Measurements from ENCODE around the gene AK4. TPM values are rescaled to one million over a fixed set of nuclear protein-coding genes. Genes with fewer than 3 reads are reported as not detected.

Gene AK4
- total RNA-seq, 1 experiment from 2014 or later, result 17.6 TPM

GRCh38 chr1:65179148-65179547, 31.1 kb downstream of the AK4 start:
- ChIA-PET CTCF (interaction anchor here (0.5 kb wide), 1 partner anchor 13 kb away, joined by 3 read pairs; no protein-coding TSS in a partner anchor), POLR2A (ENCODE audit: unreplicated experiment) (interaction anchor here (0.5 kb wide), 1 partner anchor 300 kb away, joined by 3 read pairs; no protein-coding TSS in a partner anchor)
- H3K4me3 ChIP-seq, result no peak overlapping the region
- DNase-seq, result no peak
- H3K4me1 ChIP-seq (replicated peaks; ENCODE audit: insufficient read depth), result peaks cover 53% of the 10 kb centered on the region
- no peaks in the 10 kb centered on the region for H3K9me2 ChIP-seq (ENCODE audit: insufficient read depth)
- no TSS peak for BruUV-seq (replicated peaks)
- peaks cover 25% of the 10 kb centered on the region for H3F3A ChIP-seq (ENCODE audit: insufficient read depth, low read depth)
- peak overlapping the region; percentile 45; the same call in 1 of the 2 replicates for H3K4me2 ChIP-seq
- no peaks in the 10 kb centered on the region for H3K36me3 ChIP-seq (ENCODE audit: low read depth)
- TF ChIP-seq, protein P1, sequence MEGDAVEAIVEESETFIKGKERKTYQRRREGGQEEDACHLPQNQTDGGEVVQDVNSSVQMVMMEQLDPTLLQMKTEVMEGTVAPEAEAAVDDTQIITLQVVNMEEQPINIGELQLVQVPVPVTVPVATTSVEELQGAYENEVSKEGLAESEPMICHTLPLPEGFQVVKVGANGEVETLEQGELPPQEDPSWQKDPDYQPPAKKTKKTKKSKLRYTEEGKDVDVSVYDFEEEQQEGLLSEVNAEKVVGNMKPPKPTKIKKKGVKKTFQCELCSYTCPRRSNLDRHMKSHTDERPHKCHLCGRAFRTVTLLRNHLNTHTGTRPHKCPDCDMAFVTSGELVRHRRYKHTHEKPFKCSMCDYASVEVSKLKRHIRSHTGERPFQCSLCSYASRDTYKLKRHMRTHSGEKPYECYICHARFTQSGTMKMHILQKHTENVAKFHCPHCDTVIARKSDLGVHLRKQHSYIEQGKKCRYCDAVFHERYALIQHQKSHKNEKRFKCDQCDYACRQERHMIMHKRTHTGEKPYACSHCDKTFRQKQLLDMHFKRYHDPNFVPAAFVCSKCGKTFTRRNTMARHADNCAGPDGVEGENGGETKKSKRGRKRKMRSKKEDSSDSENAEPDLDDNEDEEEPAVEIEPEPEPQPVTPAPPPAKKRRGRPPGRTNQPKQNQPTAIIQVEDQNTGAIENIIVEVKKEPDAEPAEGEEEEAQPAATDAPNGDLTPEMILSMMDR (conservative IDR thresholded peaks at IDR 0.05), result no peak
- no peak for TF ChIP-seq EZH2 (IDR thresholded peaks at IDR 0.05; ENCODE audit: low read depth)
- H3K27ac ChIP-seq, result no peak overlapping the region
- H2AFZ ChIP-seq, result no peak overlapping the region
- no peaks in the 10 kb centered on the region for H3K27me3 ChIP-seq (ENCODE audit: insufficient read depth, low read depth)
- intact Hi-C loops (cut with micrococcal nuclease; ENCODE audit: unreplicated experiment), result loop anchor here (10.0 kb wide), 1 partner anchor 214 kb away; the partner anchor contains the start of gene JAK1
- no peaks in the 10 kb centered on the region for H4K20me1 ChIP-seq (ENCODE audit: insufficient read depth)
- peaks cover 53% of the 10 kb centered on the region for H3K79me2 ChIP-seq (ENCODE audit: low read depth)
- no peaks in the 10 kb centered on the region for H3K9me3 ChIP-seq (ENCODE audit: insufficient read depth, low read depth)

GRCh38 chr1:65180977-65181376, 33.0 kb downstream of the AK4 start:
- no peak overlapping the region for H3K4me2 ChIP-seq
- no peaks in the 10 kb centered on the region for H3K9me2 ChIP-seq (ENCODE audit: insufficient read depth)
- peaks cover 42% of the 10 kb centered on the region for H3K79me2 ChIP-seq (ENCODE audit: low read depth)
- H3K27me3 ChIP-seq (ENCODE audit: insufficient read depth, low read depth), result no peaks in the 10 kb centered on the region
- H2AFZ ChIP-seq, result no peak overlapping the region
- intact Hi-C loops (cut with micrococcal nuclease; ENCODE audit: unreplicated experiment), result no loop called here
- H3K4me1 ChIP-seq (replicated peaks; ENCODE audit: insufficient read depth), result peaks cover 35% of the 10 kb centered on the region
- no TSS peak for BruUV-seq (replicated peaks)
- H3K9me3 ChIP-seq (ENCODE audit: insufficient read depth, low read depth), result no peaks in the 10 kb centered on the region
- no peak overlapping the region for H3K4me3 ChIP-seq
- peaks cover 19% of the 10 kb centered on the region for H3F3A ChIP-seq (ENCODE audit: insufficient read depth, low read depth)
- ChIA-PET CTCF (no interaction called here), POLR2A (ENCODE audit: unreplicated experiment) (interaction anchor here (0.6 kb wide), 1 partner anchor 9 kb away, joined by 9 read pairs; no protein-coding TSS in a partner anchor)
- TF ChIP-seq, protein P1 (conservative IDR thresholded peaks at IDR 0.05), result no peak
- no peak for TF ChIP-seq EZH2 (IDR thresholded peaks at IDR 0.05; ENCODE audit: low read depth)
- DNase-seq, result no peak
- no peaks in the 10 kb centered on the region for H3K36me3 ChIP-seq (ENCODE audit: low read depth)
- H4K20me1 ChIP-seq (ENCODE audit: insufficient read depth), result no peaks in the 10 kb centered on the region
- H3K27ac ChIP-seq, result no peak overlapping the region

DNA sequence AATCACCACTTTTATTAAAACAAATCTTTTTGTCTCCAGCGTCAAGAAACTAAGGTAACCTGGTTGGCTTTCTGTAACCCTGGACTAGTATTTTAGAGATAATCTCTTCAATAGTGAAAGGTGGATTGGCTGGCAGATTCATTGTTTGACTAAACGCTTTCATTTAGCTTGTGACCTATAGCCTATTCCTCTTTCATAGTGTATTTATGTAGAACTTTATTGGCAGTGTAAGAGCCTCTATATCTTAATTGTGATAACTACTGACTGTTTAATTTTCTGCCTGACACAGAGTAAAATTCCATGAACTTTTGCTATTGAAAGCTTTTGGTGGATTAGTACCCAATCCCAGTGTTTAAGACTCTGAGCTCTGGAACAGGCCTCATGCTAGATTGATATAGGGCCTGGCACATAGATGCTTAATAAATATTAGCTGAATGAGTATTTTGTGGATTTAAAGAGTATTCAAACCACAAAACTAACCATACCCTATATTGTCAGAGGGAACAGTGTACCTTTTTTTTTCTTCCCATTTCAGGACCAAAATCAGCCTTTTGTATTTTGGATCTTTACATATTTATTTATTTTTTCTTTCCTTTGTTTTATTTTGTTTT, 34.8 kb downstream of the AK4 start:
- Histone ChIP-seq H3K27ac (no peak overlapping the region), H3K9me2 (ENCODE audit: insufficient read depth) (no peaks in the 10 kb centered on the region), H3K4me1 (replicated peaks; ENCODE audit: insufficient read depth) (peaks cover 17% of the 10 kb centered on the region), H3K36me3 (ENCODE audit: low read depth) (no peaks in the 10 kb centered on the region), H3K4me2 (no peak overlapping the region), H3K79me2 (ENCODE audit: low read depth) (peaks cover 32% of the 10 kb centered on the region), H4K20me1 (ENCODE audit: insufficient read depth) (no peaks in the 10 kb centered on the region), H3K9me3 (ENCODE audit: insufficient read depth, low read depth) (no peaks in the 10 kb centered on the region), H3F3A (ENCODE audit: insufficient read depth, low read depth) (peaks cover 9% of the 10 kb centered on the region), H2AFZ (no peak overlapping the region), H3K4me3 (no peak overlapping the region), H3K27me3 (ENCODE audit: insufficient read depth, low read depth) (no peaks in the 10 kb centered on the region)
- CTCF ChIA-PET, result interaction anchor here (0.6 to 0.7 kb wide), 2 partner anchors 107 to 496 kb away, joined by 4 to 7 read pairs; no protein-coding TSS in a partner anchor
- POLR2A ChIA-PET (ENCODE audit: unreplicated experiment), result no interaction called here
- no TSS peak for BruUV-seq (replicated peaks)
- DNase-seq, result no peak
- intact Hi-C loops (cut with micrococcal nuclease; ENCODE audit: unreplicated experiment), result no loop called here
- TF ChIP-seq, protein P1 (conservative IDR thresholded peaks at IDR 0.05), result no peak

All from PC-9 (cell line).